ENCODE results near the gene SWAP70. TPM values are rescaled to one million over a fixed set of nuclear protein-coding genes. Genes with fewer than 3 reads are reported as not detected.

Gene SWAP70
- total and polyA plus RNA-seq, 2 of the 8 experiments (the other 6 are each of a cell fraction or from before 2014, with no cell fraction given): 14.8 to 37.5 TPM

- POLR2A ChIA-PET (ENCODE audit: partially characterized antibody): no interaction called here
- Histone ChIP-seq H3K14ac (ENCODE audit: insufficient read length) (no peak overlapping the region), H4K8ac (ENCODE audit: extremely low read depth, insufficient read depth, low read length) (no peak overlapping the region), H3K4me1 (replicated peaks in 1 of 4; ENCODE audit: control insufficient read depth in 3 of 4, insufficient read depth in 4 of 4, low read length in 3 of 4) (no peaks in the 10 kb centered on the region), H3K4me3 (ENCODE audit: extremely low read depth in 1 of 4, insufficient read depth in 2 of 4, low read depth in 3 of 4, low read length in 4 of 4) (no peak overlapping the region), H2AK5ac (ENCODE audit: low read depth, low read length) (no peak overlapping the region), H3K23ac (ENCODE audit: insufficient read length) (no peak overlapping the region), H3K9ac (replicated peaks in 1 of 4; ENCODE audit: extremely low read depth in 1 of 4, low read depth in 3 of 4, low read length in 3 of 4) (no peak overlapping the region), H2BK12ac (ENCODE audit: low read depth, low read length) (no peak overlapping the region), H4K91ac (replicated peaks; ENCODE audit: insufficient read length, low read length) (no peak overlapping the region), H3K27me3 (replicated peaks in 1 of 4; ENCODE audit: control insufficient read depth in 3 of 4, extremely low read depth in 1 of 4, insufficient read depth in 3 of 4, low read length in 3 of 4) (no peaks in the 10 kb centered on the region), H3K56ac (replicated peaks; ENCODE audit: insufficient read length, low read depth, low read length) (no peak overlapping the region), H3K9me3 (ENCODE audit: insufficient read depth in 2 of 2, low read depth in 1 of 2, low read length in 1 of 2) (no peaks in the 10 kb centered on the region), H3K36me3 (ENCODE audit: control insufficient read depth in 2 of 4, insufficient read depth in 4 of 4, low read length in 3 of 4) (peaks cover 4 to 16% (median 8%) of the 10 kb centered on the region in 4 experiments; a peak in 6 of 8 replicates), H3K79me2 (ENCODE audit: control insufficient read depth in 1 of 2, insufficient read depth in 2 of 2, low read length in 2 of 2) (no peaks in the 10 kb centered on the region), H4K20me1 (replicated peaks in 1 of 2; ENCODE audit: control insufficient read depth in 1 of 2, insufficient read depth in 2 of 2, low read length in 2 of 2) (no peaks in the 10 kb centered on the region), H3K4me2 (ENCODE audit: insufficient read depth in 1 of 2, low read depth in 2 of 2, low read length in 2 of 2) (no peak overlapping the region), H2BK15ac (ENCODE audit: low read length) (no peak overlapping the region), H2BK120ac (replicated peaks; ENCODE audit: low read depth, low read length) (no peak overlapping the region), H3K27ac (ENCODE audit: low read depth, low read length) (no peak overlapping the region), H3K79me1 (ENCODE audit: low read depth, low read length) (no peaks in the 10 kb centered on the region), H2AFZ (ENCODE audit: low read length) (no peak overlapping the region), H3K23me2 (ENCODE audit: low read depth, low read length) (no peaks in the 10 kb centered on the region), H2BK20ac (ENCODE audit: low read length) (no peak overlapping the region), H4K5ac (ENCODE audit: insufficient read length, low read depth, low read length) (no peak overlapping the region), H2BK5ac (ENCODE audit: low read depth, low read length) (no peak overlapping the region), H3K18ac (ENCODE audit: extremely low read depth, low read length) (no peak overlapping the region), H3K4ac (replicated peaks; ENCODE audit: insufficient read length, low read depth, low read length) (no peak overlapping the region)
- 96% methylated on average over 3 of the region's 3 CpGs; no CpG with 5 or more reads in 1 of the 2 experiments for WGBS, 2 experiments (ENCODE audit: extremely low coverage in 1 of 2, insufficient coverage in 1 of 2, insufficient read length in 1 of 2, insufficient replicate concordance in 2 of 2, low coverage in 1 of 2, low lambda C conversion rate in 2 of 2, missing lambda C conversion rate in 1 of 2)
- TF ChIP-seq NRF1 (IDR thresholded peaks at IDR 0.05; ENCODE audit: low read depth, low read length) (no peak), CHD1 (IDR thresholded peaks at IDR 0.05; ENCODE audit: low read depth, low read length) (no peak), ASH2L (IDR thresholded peaks at IDR 0.05; ENCODE audit: low read length) (no peak), TBP (IDR thresholded peaks at IDR 0.05; ENCODE audit: low read depth, low read length) (no peak), EGR1 (IDR thresholded peaks at IDR 0.05; ENCODE audit: borderline replicate concordance, low read depth, low read length) (no peak)
- CTCF ChIA-PET (ENCODE audit: partially characterized antibody): interaction anchor here (1.1 kb wide), 1 partner anchor 517 kb away, joined by 3 read pairs; no protein-coding TSS in a partner anchor
- DNase-seq (ENCODE audit: low read depth in 1 of 2, low spot score in 2 of 2) (no peak), FAIRE-seq (no peak)
Observed at GRCh38 chr11:9790703-9791102, 126.8 kb downstream of the SWAP70 start.
